GM18517 (cell line): Measurements from ENCODE around the gene APBB2.

Source experiments
- ATAC-seq: cut with Tn5 transposase; IDR thresholded peaks from one replicate; pipeline ENCODE4 v1.9.1; 2021; ENCODE audit warnings: mild to moderate bottlenecking, moderate library complexity; ENCODE audit not compliant: unreplicated experiment

Gene APBB2

GRCh38 chr4:41216294-41217019 is 2.1 kb upstream of the APBB2 start:
- ATAC-seq, result peak; percentile 45

GRCh38 chr4:41215969-41216293 is 1.6 kb upstream of the APBB2 start:
- no peak for ATAC-seq

- ATAC-seq, result no peak
Measured at GRCh38 chr4:41215155-41215554, 813 bp upstream of the APBB2 start.

- ATAC-seq, result no peak
Measured at GRCh38 chr4:41214825-41215146, 444 bp upstream of the APBB2 start.

DNA sequence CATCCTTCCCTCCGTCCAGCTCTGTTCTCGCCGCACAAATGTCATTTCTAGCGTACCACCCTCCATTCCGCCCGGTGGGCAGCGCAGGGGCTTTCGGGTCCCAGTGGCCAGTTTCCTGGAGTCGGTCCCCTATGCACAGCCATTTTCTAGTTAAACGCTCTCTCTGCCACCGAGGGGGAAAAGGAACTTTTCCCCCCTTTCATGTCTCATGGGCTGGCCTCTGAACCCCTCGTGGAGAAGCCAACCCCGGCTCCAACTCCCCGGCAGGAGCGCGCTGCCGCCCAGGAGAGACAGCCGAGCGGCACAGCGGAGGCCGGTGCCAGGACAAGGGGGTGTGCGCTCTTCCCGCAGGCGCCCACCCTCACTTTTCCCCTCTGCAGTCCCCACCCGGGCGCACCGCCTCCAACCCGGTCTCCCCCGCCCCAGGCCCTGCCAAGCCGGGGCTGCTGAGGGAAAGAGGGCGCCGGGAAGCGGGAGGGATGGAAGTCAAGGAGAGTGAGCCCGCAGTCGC is 662 bp downstream of the APBB2 start:
- ATAC-seq, result peak; percentile 3

- peak; percentile 32 for ATAC-seq
Measured at GRCh38 chr4:41212616-41213203, 1.6 kb downstream of the APBB2 start.

- no peak for ATAC-seq
Measured at GRCh38 chr4:41211951-41212615, 2.3 kb downstream of the APBB2 start.

DNA sequence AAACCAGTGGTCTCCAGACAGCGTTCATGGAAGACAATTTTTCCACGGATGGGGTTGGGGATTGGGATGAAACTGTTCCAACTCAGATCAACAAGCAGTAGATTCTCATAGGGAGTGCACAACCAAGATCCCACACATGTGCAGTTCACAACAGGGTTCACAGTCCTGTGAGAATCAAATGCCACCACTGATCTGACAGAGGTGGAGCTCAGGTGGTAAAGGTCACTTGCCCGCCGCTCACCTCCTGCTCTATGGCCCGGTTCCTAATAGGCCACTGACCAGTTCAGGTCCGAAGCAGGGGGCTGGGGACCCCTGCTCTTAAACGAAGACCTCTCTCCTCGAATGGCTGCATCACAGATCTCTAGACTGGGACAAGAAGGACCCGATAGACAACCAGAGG is 4.4 kb downstream of the APBB2 start:
- no peak for ATAC-seq

DNA sequence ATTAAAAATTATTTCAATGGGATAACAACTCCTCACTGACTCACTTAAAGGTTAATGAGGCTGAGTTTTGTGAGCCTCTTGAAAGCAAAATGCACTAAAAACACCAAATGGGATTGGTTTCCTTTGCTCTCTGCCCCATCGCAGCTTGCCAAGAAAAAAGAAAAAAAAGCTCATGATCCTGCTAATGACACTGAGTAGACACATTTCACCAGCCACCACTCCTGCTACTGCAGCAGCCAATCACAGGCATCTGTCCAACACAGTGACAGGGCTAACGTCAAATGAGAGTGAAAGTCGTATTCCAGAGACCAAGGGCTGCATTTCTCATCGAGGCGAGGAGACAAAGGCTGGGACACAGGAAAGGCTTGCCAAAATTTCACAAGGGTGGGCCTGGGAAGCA is 5.2 kb downstream of the APBB2 start:
- no peak for ATAC-seq

GRCh38 chr4:41207291-41207831 is 7.0 kb downstream of the APBB2 start:
- no peak for ATAC-seq

- ATAC-seq, result no peak
Measured at GRCh38 chr4:41205854-41206460, 8.4 kb downstream of the APBB2 start.

DNA sequence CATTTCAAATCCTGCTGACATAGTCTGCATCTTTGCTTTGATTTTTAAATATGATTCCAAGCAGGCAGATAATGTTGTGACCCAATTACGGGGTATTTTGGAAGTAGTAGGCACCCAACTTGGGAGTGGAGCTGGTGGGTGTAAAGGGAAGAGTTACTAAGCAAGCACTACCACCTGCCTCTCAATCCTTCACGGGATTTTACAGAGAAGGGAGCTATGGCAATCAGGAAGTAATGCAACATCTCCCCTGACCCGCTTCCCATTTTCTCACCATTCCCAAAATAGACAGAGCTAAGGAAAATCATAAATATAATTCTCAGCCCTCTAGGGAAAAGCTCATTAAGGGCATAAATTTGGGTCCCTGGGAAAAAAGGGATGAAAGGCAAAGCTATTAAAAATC is 9.2 kb downstream of the APBB2 start:
- ATAC-seq, result no peak

- ATAC-seq, result no peak
Measured at GRCh38 chr4:41204400-41204978, 9.9 kb downstream of the APBB2 start.

- ATAC-seq, result no peak
Measured at GRCh38 chr4:41203841-41204240, 10.5 kb downstream of the APBB2 start.

DNA sequence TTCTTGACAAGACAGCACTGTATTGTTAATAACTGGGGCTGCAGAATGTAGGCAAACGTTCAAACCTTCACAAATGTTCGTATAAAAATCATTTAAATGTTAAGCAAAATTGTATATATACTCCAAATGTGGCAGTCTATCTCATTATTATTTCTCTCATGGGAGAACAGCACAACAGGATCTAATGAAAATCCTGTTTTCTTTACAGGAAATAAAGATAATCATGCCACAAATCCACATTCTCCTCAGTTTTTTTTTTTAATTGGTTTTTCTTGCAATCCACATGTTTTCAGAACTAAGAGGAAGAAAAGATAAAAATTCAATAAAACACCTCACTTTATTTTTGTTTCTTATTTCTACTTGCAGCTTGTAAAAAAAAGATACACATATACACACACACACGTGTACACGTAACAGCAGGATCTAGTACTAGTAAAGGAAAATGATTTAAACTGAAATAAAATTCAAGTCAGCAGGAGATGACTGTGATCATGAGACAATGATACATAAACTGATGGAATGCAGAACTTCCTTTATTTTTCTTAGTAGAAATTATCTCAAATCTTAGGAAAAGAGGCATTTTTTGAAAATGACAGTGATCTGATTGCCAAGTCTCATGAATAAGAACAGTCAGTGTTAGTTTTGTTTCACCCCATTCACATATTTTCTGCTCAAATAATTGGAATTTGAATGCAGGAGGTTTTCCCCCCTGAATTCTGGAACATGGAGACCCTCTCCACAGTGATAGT is 11.3 kb downstream of the APBB2 start:
- ATAC-seq, result no peak

DNA sequence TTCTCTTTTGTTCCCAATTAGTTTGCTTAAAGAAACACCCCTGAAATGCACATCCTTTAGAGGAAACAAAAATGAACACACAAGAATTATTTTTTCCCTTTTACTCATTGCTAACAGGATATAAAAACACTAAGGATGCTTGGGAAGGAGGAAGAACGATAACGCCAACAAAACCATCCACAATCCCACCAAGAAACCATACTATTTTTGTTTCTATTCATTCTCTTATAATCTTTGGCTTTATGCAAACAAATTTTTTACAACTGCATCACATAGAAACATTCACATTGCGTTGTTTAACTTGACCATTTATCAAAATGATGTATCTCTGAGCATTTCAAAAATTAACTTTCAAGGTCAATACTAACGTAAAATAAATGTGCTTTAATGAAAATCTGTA is 12.0 kb downstream of the APBB2 start:
- no peak for ATAC-seq

- ATAC-seq, result no peak
Measured at GRCh38 chr4:41200486-41201017, 13.8 kb downstream of the APBB2 start.

GRCh38 chr4:41199788-41200187 is 14.6 kb downstream of the APBB2 start:
- ATAC-seq, result no peak

GRCh38 chr4:41197996-41198395 is 16.3 kb downstream of the APBB2 start:
- no peak for ATAC-seq

DNA sequence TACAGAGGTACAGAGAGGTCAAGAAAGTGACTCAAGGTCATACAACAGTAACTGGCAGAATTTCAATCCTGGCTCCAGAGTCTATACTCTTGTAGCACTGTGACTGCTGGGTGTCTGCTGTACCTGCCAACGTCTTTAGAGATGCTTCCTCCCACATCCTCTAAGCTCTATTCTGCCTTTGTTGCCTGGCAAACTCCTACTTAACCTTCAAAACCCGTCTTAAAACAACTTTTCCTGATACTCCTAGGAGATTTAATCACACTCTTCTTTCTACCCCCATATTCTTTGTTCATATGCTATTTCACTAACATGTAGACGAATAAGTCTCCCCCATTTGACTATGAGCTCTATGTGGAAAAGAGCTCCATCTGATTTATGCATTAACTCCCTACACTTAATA is 16.8 kb downstream of the APBB2 start:
- no peak for ATAC-seq
